EH (cell line): Measurements from ENCODE around the gene GNB2.
"Not testable (repeated sequence)": the region's sequence is repeated elsewhere in the genome, so short reads cannot be mapped to it uniquely, and the experiment has no call there.

Experiments
- DNase-seq: peaks from one replicate; pipeline ENCODE4 v3.0.0-alpha.2; 2015; ENCODE audit warnings: low read depth

Gene GNB2

DNA sequence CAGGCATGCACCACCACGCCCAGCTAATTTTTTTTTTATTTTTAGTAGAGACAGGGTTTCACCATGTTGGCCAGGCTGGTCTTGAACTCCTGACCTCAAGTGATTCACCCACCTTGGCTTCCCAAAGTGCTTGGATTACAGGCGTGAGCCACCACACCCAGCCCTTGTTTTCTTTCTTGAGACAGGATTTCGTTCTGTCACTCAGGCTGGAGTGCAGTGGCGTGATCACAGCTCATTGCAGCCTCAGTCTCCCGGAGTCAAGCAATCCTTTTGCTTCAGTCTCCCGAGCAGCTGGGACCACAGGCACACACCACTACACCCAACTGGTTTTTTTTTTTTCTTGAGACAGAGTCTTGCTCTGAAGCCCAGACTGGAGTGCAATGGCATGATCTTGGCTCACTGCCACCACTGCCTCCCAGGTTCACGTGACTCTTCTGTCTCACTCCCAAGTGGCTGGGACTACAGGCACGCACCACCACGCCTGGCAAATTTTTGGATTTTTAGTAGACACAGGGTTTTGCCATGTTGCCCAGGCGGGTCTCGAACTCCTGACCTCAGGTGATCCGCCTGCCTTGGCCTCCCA, 11.3 kb upstream of the GNB2 start:
- DNase-seq = not testable (repeated sequence)

DNA sequence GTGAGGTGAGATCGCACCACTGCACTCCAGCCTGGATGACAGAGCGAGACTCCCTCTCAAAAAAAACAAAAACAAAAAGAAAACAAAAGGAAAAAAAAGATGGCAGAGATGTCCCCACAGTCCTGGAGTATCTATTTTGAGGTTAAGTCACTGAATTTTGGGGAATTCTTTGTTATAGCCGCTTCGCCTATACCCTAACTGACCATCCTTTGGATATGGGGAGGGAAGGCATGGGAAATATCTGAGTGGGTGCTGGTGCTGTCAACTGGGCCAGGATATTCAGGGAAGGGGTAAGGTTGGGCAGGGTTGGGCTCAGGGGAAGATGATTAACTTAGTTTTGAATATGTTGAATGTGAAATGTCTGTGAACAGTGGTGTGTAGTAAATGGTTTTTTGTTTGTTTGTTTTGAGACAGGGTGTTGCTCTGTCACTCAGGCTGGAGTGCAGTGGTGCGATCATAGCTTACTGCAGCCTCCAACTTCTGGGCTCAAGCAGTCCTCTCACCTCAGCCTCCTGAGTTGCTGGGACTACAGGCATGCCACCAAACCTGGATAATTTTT, 8.3 kb upstream of the GNB2 start:
- DNase-seq = no peak

DNA sequence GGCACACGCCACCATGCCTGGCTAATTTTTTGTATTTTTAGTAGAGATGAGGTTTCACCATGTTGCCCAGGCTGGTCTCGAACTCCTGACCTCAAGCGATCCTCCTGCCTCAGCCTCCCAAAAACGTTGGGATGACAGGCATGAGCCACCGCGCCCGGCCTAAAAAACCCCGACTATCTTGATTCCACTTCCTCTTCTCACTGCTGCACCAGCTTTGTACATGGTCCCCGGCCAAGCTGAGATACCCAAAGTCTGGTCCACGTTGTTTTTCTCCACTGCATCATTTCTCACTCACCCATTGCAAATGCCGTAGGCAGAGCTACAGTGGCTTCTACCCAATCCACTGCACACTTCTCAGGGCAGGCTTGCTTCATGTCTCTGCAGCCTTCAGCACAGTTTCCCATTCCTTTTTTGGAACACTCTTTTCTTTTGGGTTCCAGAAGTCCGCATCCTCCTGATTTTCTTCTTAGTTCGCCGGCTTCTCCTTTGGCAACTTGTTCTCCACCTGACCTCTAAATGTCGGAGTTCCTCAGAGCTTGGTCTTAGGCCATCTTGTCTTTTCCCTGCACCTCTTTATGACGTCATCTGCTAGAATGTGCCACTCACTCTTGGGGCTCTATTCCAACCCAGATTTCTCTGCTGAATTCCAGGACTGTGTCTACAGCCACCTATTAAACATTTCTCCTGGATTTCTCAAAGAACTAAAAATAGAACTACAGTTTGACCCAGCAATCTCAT, 6.0 kb upstream of the GNB2 start:
- peak; percentile 38 for DNase-seq

DNA sequence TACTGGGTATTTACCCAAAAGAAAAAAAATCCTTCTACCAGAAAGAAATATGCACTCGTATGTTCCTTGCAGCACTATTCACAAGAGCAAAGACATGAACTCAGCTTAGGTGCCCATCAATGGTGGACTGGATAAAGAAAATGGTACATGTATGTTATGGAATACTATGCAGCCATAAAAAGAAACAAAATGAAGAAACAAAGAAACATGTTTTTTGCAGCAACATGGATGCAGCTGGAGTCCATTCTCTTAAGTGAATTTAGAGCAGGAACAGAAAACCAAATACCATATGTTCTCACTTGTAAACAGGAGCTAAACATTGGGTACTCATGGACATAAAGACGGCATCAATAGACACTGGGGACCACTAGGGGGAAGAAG, 5.5 kb upstream of the GNB2 start:
- DNase-seq = no peak

DNA sequence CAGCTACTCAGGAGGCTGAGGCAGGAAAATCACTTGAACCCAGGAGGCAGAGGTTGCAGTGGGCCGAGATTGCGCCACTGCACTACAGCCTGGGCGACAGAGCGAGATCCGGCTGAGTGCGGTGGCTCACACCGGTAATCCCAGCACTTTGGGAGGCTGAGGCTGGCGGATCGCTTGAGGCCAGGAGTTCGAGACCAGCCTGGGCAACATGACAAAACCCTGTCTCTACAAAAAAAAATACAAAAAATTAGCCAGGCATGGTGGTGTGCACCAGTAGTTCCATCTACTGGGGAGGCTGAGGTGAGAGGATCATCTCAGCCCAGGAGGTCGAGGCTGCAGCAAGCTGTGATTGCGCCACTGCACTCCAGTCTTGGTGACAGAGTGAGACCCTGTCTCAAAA, 4.4 kb upstream of the GNB2 start:
- DNase-seq = not testable (repeated sequence)

DNA sequence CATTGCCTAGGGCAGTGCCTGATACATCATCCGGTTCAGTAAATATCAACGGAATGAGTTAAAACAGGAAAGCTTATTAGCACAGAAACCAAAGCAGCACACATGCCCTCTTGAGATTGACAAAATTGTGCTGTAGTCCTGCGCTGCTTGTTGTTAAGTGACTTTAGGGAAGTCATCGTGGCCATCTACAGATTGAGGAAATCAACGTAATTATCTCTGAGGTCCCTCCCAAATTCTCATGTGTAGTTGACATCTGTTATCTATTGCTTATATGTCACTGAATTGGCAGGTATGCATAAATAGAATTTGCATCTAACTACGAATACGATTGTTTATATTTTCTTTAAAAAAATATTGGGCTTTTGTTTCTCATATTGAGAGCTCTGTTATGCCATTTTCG, 3.5 kb upstream of the GNB2 start:
- no peak for DNase-seq

DNA sequence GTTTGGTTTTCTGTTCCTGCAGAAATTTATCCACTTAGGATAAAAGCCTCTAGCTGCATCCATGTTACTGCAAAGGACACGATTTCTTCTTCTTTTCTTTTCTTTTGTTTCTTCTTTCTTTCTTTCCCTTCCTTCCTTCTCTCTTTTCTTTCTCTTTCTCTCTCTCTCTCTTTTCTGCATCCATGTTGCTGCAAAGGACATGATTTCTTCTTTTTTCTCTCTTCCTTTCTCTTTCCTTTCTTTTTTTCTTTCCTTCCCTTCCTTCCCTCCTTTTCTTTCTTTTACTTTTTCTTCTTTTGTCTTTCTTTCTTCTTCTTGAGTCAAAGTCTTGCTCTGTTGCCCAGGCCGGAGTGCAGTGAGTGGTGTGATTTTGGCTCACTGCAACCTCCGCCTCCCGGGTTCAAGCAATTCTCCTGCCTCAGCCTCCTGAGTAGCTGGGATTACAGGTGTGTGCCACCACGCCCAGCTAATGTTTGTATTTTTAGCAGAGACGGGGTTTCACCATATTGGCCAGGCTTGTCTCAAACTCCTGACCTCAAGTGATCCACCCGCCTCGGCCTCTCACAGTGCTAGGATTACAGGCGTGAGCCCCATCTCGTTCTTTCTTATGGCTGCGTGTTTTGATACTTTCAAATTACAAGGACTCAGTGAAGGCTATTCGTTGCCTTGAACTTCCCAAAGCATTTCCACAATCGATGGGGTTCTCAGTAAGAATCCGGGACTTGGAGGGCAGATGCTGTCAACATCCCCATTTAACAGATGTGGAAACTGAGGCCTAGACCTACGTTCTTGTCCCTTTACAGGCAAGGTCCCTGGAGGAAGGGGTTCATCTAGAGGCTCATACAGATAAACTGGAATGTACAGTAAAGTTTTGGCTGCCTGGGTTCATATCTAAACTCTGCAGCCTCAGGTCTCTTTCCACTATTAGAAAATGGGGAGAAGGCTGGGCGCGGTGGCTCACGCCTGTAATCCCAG, 1.9 kb upstream of the GNB2 start:
- DNase-seq = no peak

DNA sequence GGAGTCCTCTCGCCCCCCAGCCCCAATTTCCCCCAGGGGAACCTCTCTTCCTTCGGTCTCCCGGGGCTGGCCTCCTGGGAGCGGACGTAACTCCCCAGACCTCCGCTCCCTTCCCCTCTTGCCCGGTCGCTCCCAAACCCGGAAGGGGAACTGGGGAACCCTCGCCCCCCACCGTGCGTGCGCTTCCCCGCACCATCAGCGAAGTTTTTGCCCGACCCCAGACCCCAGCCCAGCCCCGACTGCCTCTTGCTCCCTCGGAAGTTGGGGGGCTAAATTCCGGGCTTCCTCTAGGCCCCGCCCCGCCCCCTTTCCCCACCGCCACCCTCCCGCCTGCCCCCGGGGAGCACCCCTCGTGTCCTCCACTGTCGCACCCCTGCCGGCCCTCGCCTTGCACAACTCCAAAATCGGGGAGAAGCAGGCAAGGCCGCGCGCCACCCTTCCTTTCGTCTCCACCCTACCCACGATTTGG, 436 bp downstream of the GNB2 start:
- no peak for DNase-seq

DNA sequence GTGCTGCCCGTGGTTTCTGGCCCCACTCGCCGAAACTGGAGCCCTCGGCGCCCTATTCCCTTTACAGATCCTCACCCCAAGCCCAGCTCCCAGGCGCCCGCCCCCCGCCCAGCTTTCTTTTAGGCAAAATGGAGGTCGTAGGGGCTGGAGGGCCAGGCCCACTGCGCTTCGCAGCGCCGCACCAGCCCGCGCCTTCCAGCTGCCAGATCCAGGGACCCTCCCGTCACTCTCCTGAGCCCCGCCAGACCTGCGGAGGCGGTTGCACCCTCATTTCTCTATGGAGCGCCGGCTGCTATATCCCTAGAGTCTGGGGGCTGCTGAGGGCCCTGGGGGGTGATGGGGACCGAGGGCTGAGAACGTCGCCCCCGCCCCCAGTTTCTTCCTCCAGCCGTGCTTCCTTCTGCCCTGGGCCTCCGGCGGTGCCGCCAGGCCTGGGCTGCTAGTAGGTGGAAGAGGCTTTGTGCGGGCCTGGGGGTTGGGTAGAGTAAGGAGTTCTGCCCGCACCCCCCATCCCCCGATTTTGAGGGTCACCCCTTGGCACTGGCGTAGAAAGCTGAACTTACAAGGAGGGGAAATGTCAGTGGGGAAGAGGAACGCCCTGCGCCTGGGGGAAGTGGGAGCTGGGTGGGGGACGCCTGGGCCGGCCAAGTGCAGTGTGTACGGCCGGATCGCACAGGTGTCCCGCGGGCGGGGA, 1.0 kb downstream of the GNB2 start:
- DNase-seq = peak; percentile 15

DNA sequence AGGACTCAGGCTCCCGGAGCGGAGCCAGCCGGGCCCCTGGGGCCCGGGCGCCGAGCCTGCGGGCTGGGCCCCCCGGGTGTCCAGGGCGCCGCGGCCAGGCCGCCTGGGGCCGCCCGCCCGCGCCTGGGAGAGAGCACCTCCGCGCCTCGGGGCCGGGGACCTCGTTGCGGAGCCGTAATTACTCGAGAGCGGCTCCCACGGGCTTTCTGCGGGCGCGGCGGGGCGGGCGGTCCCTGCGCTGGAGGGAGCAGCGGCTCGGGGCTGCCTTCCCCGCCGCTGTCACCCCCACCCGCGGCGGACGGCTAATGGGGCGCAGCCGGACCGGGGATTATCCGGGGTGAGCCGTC, 1.5 kb downstream of the GNB2 start:
- DNase-seq = peak; percentile 16

DNA sequence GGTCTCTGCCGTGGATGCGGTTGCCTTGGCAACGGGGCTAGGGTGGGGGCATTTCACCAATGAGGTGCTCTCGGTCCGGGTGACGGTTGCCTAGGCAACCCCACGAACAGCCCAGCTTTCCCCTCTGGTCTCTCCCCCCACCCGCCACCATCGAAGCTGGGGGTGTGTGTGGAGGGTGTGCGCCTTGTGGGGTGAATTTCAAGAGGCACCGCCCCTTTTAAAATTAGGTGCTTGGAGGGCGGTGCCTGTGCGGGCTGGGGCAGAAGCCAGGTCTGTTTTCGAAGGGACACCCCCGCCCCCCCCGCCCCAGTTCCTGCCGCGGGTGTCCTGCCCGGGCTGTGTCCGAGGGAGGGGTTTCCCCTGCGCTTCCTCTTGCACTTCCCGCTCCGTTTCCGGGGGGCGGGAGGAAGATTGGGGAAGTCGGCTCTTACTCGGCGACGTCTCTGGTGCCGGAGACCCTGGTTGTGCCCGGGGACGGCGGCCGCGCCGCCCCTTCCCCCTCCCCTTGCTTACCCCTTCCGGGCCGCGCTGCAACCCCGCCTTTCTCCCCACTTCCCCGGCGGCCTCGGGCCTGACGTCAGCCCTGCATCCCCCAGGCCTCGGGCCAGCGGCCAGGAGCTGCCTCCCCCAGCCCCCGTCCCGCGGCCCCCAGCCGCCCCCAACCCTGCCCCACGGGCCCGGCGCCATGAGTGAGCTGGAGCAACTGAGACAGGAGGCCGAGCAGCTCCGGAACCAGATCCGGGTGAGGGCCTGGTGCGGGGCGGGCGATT, 2.2 kb downstream of the GNB2 start:
- peak; percentile 80 for DNase-seq

DNA sequence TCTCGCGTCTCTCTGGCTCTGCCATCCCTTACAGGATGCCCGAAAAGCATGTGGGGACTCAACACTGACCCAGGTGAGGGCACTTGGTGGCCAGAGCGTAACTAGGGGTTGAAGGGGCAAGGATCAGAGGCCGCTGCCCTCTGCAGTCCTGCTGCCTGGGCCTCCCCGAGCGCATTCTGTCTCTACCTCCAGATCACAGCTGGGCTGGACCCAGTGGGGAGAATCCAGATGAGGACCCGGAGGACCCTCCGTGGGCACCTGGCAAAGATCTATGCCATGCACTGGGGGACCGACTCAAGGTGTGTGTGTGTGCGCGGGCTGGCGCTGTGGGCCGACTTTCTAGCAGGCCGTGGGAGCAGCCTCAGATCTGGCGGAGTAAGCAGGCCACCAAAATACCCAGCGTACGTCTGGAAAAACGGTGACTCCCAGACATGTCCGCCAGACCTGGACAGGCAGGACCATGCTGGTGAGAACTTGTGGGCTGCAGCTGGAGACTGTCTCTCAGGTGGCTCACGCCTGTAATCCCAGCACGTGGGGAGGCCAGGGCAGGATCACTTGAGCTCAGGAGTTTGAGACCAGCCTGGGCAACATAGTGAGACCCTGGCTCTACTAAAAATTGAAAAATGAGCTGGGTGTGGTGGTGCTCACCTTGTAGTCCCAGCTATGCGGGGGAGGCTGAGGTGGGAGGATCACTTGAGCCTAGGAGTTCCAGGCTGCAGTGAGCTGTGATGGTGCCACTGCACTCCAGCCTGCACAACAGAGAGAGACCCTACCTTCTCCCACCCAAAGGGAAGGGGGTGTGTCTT, 3.2 kb downstream of the GNB2 start:
- DNase-seq = no peak

DNA sequence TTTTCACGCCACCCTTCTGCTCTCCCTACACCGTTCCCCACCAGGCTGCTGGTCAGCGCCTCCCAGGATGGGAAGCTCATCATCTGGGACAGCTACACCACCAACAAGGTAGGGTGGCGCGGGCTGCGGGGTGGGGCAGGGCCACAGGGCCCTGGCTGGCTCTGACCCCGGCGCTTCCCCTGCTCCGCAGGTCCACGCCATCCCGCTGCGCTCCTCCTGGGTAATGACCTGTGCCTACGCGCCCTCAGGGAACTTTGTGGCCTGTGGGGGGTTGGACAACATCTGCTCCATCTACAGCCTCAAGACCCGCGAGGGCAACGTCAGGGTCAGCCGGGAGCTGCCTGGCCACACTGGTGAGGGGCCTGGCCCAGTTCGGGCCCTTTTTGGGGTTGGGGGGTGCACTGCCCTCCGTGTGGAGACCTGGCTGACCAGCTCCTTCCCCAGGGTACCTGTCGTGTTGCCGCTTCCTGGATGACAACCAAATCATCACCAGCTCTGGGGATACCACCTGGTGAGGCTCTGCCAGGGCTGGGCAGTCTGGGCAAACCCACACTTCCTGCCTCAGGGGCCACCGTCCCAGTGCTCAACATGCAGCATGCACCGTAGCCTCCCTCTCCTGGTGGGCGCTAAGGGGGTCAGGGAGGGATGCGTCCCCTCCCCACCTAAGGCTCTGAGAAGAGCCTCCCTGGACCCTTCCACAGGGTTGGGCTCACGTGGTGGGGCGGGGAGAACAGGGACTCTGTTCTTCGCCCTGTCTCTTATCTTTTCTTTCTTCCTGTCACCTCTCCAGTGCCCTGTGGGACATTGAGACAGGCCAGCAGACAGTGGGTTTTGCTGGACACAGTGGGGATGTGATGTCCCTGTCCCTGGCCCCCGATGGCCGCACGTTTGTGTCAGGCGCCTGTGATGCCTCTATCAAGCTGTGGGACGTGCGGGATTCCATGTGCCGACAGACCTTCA, 4.0 kb downstream of the GNB2 start:
- DNase-seq = no peak

DNA sequence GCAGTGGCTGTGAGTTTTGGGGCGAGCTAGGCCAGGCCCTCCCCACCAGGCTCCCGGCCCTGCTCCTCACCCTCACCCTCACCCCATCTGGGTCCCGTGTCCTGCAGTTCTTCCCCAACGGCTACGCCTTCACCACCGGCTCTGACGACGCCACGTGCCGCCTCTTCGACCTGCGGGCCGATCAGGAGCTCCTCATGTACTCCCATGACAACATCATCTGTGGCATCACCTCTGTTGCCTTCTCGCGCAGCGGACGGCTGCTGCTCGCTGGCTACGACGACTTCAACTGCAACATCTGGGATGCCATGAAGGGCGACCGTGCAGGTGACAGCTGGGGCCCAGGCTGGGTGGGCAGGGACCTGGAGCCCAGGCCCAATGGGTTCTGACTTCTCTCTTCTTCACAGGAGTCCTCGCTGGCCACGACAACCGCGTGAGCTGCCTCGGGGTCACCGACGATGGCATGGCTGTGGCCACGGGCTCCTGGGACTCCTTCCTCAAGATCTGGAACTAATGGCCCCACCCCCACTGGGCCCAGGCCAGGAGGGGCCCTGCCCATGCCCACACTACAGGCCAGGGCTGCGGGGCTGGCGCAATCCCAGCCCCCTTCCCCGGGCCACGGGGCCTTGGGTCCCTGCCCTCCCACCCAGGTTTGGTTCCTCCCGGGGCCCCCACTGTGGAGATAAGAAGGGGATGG, 4.9 kb downstream of the GNB2 start:
- DNase-seq = no peak

DNA sequence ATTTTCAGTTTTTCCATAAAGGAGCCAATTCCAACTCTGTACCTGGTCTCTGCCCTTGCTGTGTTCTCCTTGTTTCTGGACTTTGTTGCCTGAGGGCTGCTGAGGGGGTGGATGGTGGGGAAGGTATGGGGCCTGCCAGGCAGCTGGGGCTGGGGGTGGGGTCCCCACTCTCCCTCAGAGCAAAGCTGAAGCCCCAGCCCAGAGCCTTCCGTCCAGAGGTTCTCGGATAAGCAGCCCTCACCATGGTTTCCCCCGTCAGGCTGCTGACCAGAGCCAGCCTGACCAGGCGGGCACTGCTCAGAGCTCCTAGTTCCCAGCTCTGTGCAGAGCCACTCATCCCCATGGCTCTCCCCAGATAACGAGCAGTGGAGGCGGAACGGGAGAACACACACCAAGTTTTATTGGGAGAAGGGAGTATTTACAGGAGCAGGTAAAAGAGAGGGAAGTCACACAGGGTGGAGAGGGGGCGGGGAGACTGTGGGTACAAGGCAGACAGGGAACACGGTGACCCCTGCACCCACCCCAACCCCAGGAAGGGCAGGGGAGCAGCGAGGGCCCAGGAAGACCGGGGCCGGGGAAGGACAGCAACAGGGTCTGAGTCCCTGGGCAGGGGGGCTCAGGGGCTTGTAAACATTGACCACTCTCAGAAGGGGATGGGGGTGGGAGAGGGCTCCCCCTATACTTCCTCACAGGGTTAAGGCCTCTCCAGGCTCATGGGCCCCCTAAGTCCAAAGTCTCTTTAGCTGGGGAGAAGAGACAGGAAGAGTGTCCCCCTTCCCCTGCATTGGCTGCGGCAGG, 5.8 kb downstream of the GNB2 start:
- DNase-seq = no peak

DNA sequence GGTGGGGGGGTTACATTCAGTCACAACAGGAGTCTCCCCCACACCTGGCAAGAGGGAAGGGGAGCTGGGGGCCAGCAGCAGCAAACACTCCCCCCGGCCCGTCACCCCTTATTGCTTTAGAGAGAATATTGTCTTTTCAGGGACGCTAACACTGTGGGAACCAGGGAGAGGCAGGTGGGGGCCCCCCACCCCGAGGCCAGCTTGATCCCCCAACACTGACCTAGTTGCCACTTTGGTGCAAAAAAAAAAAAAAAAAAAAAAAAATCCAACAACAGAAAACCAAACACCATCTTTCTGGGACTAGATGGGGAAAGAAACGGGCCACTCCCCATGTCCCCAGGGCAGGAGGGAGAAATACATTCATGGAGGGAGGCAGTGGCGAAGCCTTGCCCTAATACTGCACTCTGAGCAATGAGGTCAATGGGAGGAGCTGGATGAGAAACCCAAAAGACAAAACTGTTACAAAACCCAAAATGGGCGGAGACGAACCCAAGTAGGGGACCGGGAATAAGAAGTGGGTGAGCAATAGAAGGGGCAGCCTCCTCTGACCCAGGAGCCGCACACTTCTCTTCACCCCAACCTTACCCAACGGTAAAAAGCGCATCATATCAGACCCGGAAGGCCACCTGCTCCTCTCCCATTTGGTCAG, 6.5 kb downstream of the GNB2 start:
- DNase-seq = peak; percentile 30
